WI38 (cell line): Measurements from ENCODE around the gene TEKTIP1.

Experiments used
- H3K4me3 ChIP-seq: 2 replicates; pipeline ENCODE4 v1.5.1; 2011; ENCODE audit warnings: low read depth, mild to moderate bottlenecking, control low read depth, low read length
- TF ChIP-seq, protein P1 (sequence below): IDR thresholded peaks from 2 replicates; pipeline ENCODE4 v1.5.1; 2012; ENCODE audit warnings: low read depth, mild to moderate bottlenecking, control low read depth, low read length

The TEKTIP1 gene

DNA sequence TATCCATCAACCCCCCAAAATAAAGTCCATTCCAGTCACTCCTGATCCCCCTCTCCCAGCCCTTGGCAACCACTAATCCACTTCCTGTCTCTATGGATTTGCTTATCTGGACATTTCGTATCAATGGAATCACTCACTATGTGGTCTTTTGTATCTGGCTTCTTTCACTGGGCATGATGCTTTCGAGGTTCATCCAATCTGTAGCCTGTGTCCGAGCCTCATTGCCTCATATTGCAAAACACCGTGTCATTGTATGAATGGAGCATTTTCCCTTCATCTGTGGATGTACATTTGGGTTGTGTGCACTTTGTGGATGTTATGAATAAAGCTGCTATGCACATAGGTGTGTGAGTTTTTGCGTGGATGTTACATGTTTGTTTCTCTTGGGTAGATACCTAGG, 34.2 kb upstream of the TEKTIP1 start:
- H3K4me3 ChIP-seq, result no peak overlapping the region
- TF ChIP-seq, protein P1, sequence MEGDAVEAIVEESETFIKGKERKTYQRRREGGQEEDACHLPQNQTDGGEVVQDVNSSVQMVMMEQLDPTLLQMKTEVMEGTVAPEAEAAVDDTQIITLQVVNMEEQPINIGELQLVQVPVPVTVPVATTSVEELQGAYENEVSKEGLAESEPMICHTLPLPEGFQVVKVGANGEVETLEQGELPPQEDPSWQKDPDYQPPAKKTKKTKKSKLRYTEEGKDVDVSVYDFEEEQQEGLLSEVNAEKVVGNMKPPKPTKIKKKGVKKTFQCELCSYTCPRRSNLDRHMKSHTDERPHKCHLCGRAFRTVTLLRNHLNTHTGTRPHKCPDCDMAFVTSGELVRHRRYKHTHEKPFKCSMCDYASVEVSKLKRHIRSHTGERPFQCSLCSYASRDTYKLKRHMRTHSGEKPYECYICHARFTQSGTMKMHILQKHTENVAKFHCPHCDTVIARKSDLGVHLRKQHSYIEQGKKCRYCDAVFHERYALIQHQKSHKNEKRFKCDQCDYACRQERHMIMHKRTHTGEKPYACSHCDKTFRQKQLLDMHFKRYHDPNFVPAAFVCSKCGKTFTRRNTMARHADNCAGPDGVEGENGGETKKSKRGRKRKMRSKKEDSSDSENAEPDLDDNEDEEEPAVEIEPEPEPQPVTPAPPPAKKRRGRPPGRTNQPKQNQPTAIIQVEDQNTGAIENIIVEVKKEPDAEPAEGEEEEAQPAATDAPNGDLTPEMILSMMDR, result no peak

- TF ChIP-seq, protein P1, result no peak
- peak within 1 kb of the TSS; percentile 79 for H3K4me3 ChIP-seq
These were observed 33.2 kb upstream of the TEKTIP1 start, which contains the start of gene FZR1 for GRCh38 chr19:3505598-3506383. TSS of gene FZR1 (plus strand) at chr19:3506311. CDS start at chr19:3522990, 16,679 bp downstream.

GRCh38 chr19:3506384-3507340, 32.3 kb upstream of the TEKTIP1 start:
- TF ChIP-seq, protein P1, result no peak
- peak overlapping the region; percentile 79 for H3K4me3 ChIP-seq

- TF ChIP-seq, protein P1, result no peak
- peak overlapping the region; percentile 79 for H3K4me3 ChIP-seq
These were observed 31.4 kb upstream of the TEKTIP1 start for GRCh38 chr19:3507371-3508120.

- peak overlapping the region; percentile 79 for H3K4me3 ChIP-seq
These were observed 30.8 kb upstream of the TEKTIP1 start for GRCh38 chr19:3508121-3508661.

GRCh38 chr19:3508771-3509535, 30.0 kb upstream of the TEKTIP1 start:
- no peak overlapping the region for H3K4me3 ChIP-seq
- TF ChIP-seq, protein P1, result no peak

DNA sequence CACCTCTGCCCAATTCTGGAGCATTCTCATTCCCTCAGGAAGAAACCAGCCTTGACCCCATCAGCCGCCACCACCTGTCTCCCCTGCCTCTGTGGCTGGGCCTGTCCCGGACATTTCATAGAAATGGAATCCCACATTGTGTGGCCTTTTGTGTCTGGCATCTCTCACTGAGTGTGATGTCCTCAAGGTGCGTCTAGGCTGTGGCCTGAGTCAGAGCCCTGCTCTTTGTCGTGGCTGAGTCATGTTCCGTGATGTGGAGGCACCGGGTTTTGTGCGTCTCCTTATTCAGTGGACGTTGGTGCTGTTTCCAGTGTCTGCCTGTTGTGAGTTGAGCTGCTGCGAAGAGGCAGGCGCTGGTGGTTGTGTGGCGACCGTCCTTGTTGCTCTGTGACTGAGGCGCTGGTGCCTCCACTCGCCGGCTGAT, 29.4 kb upstream of the TEKTIP1 start:
- TF ChIP-seq, protein P1, result no peak
- H3K4me3 ChIP-seq, result no peak overlapping the region
